ENCODE data around the gene AP3B1. TPM values are rescaled to one million over a fixed set of nuclear protein-coding genes. Genes with fewer than 3 reads are reported as not detected.

AP3B1 gene
- total and polyA plus RNA-seq, 12 donors: 22.0 to 59.1 (median 34.3) TPM

GRCh38 chr5:78007233-78007632 lies 287.3 kb downstream of the AP3B1 start:
- no peaks in the 10 kb centered on the region for H3K9me3 ChIP-seq (replicated peaks in 1 of 3)
- H3K27me3 ChIP-seq: no peaks in the 10 kb centered on the region
- no peaks in the 10 kb centered on the region for H3K36me3 ChIP-seq (replicated peaks in 1 of 2)
- H3K27ac ChIP-seq: no peak overlapping the region
- WGBS, 4 donors: 93 to 98% (median 95%) methylated on average over 3 of the region's 3 CpGs
- no peak for TF ChIP-seq POLR2A (IDR thresholded peaks at IDR 0.05)
- TF ChIP-seq CTCF (IDR thresholded peaks at IDR 0.05): no peak
- intact Hi-C loops (cut with DNase I): loop anchor here in 1 of 2 donors (10.0 kb wide), 1 partner anchor 362 kb away; no protein-coding TSS in a partner anchor
- H3K4me1 ChIP-seq (replicated peaks in 1 of 2): no peaks in the 10 kb centered on the region
- no peak for DNase-seq
- no peak overlapping the region for H3K4me3 ChIP-seq

GRCh38 chr5:78006449-78006848 lies 288.0 kb downstream of the AP3B1 start:
- Histone ChIP-seq H3K27me3 (no peaks in the 10 kb centered on the region), H3K36me3 (replicated peaks in 1 of 2) (no peaks in the 10 kb centered on the region), H3K9me3 (replicated peaks in 1 of 3) (no peaks in the 10 kb centered on the region), H3K27ac (no peak overlapping the region), H3K4me3 (no peak overlapping the region), H3K4me1 (replicated peaks in 1 of 2) (no peaks in the 10 kb centered on the region)
- no peak for DNase-seq
- 96% methylated on average over 7 of the region's 7 CpGs for WGBS, 4 donors
- TF ChIP-seq CTCF (IDR thresholded peaks at IDR 0.05) (no peak), POLR2A (IDR thresholded peaks at IDR 0.05) (no peak)
- intact Hi-C loops (cut with DNase I): loop anchor here in 1 of 2 donors (10.0 kb wide), 1 partner anchor 362 kb away; no protein-coding TSS in a partner anchor

GRCh38 chr5:78005021-78005785 lies 289.3 kb downstream of the AP3B1 start:
- Histone ChIP-seq H3K4me3 (no peak overlapping the region), H3K9me3 (replicated peaks in 1 of 3) (no peaks in the 10 kb centered on the region), H3K4me1 (replicated peaks in 1 of 2) (no peaks in the 10 kb centered on the region), H3K36me3 (replicated peaks in 1 of 2) (no peaks in the 10 kb centered on the region), H3K27ac (no peak overlapping the region), H3K27me3 (no peaks in the 10 kb centered on the region)
- intact Hi-C loops (cut with DNase I): loop anchor here in 1 of 2 donors (10.0 kb wide), 1 partner anchor 360 kb away; no protein-coding TSS in a partner anchor
- no peak for DNase-seq
- TF ChIP-seq CTCF (IDR thresholded peaks at IDR 0.05): no peak
- no peak for TF ChIP-seq POLR2A (IDR thresholded peaks at IDR 0.05)
- 88 to 94% (median 90%) methylated on average over 5 of the region's 5 CpGs for WGBS, 4 donors

GRCh38 chr5:78004559-78004958 lies 289.9 kb downstream of the AP3B1 start:
- Histone ChIP-seq H3K4me1 (replicated peaks in 1 of 2) (no peaks in the 10 kb centered on the region), H3K27ac (no peak overlapping the region), H3K36me3 (replicated peaks in 1 of 2) (no peaks in the 10 kb centered on the region), H3K27me3 (no peaks in the 10 kb centered on the region), H3K9me3 (replicated peaks in 1 of 3) (no peaks in the 10 kb centered on the region), H3K4me3 (no peak overlapping the region)
- no peak for TF ChIP-seq POLR2A (IDR thresholded peaks at IDR 0.05)
- no peak for TF ChIP-seq CTCF (IDR thresholded peaks at IDR 0.05)
- 91 to 97% (median 96%) methylated on average over 1 of the region's 1 CpG for WGBS, 4 donors
- DNase-seq: no peak
- intact Hi-C loops (cut with DNase I): loop anchor here in 1 of 2 donors (10.0 kb wide), 1 partner anchor 360 kb away; no protein-coding TSS in a partner anchor
